ENCODE measurements around the gene PUS7L. TPM values are rescaled to one million over a fixed set of nuclear protein-coding genes. Genes with fewer than 3 reads are reported as not detected.

Gene PUS7L
- polyA plus RNA-seq, 3 donors, result 1.6 to 14.5 (median 13.0) TPM

DNA sequence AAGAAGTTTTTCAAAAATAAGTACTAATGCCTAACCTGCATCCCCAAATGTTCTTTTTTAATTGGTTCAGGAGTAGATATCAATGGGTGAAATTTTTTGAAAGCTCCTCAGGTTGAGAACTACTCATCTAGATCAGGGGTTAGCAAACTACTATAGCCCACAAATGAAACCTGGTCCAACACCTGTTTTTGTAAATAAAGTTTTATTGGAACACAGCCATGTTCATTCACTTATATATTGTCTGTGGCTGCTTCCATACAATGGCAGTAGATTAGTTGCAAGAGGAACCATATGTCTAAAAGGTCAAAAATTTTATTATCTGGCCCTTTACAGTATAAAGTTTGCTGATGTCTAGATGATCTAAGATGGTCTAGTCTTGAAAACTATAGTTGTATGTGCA is 13.8 kb downstream of the PUS7L start:
- no peaks in the 10 kb centered on the region for H3K4me1 ChIP-seq (ENCODE audit: control insufficient read depth in 1 of 2, insufficient read depth in 2 of 2, low read length in 2 of 2)
- Mint-ChIP-seq H3K9me3 (no peaks in the 10 kb centered on the region), H3K36me3 (peaks cover 45 to 52% of the 10 kb centered on the region in 2 donors), H3K27ac (no peak overlapping the region), H3K4me3 (no peak overlapping the region), H3K27me3 (ENCODE audit: low read depth in 3 of 3) (peaks cover 0 to 3% (median 2%) of the 10 kb centered on the region in 3 donors), H3K4me1 (no peaks in the 10 kb centered on the region)
- H3K79me2 ChIP-seq (ENCODE audit: insufficient read depth, low read length), result no peaks in the 10 kb centered on the region
- H3K27me3 ChIP-seq (ENCODE audit: control insufficient read depth in 2 of 2, insufficient read depth in 2 of 2, low read length in 2 of 2), result no peaks in the 10 kb centered on the region
- intact Hi-C loops (cut with micrococcal nuclease), result no loop called here
- TF ChIP-seq, protein P1, sequence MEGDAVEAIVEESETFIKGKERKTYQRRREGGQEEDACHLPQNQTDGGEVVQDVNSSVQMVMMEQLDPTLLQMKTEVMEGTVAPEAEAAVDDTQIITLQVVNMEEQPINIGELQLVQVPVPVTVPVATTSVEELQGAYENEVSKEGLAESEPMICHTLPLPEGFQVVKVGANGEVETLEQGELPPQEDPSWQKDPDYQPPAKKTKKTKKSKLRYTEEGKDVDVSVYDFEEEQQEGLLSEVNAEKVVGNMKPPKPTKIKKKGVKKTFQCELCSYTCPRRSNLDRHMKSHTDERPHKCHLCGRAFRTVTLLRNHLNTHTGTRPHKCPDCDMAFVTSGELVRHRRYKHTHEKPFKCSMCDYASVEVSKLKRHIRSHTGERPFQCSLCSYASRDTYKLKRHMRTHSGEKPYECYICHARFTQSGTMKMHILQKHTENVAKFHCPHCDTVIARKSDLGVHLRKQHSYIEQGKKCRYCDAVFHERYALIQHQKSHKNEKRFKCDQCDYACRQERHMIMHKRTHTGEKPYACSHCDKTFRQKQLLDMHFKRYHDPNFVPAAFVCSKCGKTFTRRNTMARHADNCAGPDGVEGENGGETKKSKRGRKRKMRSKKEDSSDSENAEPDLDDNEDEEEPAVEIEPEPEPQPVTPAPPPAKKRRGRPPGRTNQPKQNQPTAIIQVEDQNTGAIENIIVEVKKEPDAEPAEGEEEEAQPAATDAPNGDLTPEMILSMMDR (IDR thresholded peaks at IDR 0.05), result no peak
- H3K36me3 ChIP-seq (replicated peaks in 1 of 2; ENCODE audit: control insufficient read depth in 1 of 2, insufficient read depth in 2 of 2, low read length in 2 of 2), result peaks cover 15 to 53% of the 10 kb centered on the region in 2 donors
- H3K4me2 ChIP-seq (replicated peaks; ENCODE audit: extremely low read depth, low read length, poor library complexity, severe bottlenecking), result no peak overlapping the region
- DNase-seq, result no peak
- no peak overlapping the region for H3K4me3 ChIP-seq (replicated peaks in 1 of 3; ENCODE audit: low read depth in 2 of 3, low read length in 3 of 3)
- H4K20me1 ChIP-seq (ENCODE audit: insufficient read depth, low read length), result no peaks in the 10 kb centered on the region
- H3K9ac ChIP-seq (ENCODE audit: insufficient read depth, low read length, poor library complexity, severe bottlenecking), result no peak overlapping the region
- H3K27ac ChIP-seq (ENCODE audit: low read depth in 1 of 2, low read length in 2 of 2), result no peak overlapping the region
- no peaks in the 10 kb centered on the region for H3K9me3 ChIP-seq (replicated peaks in 1 of 2; ENCODE audit: control insufficient read depth in 1 of 2, insufficient read depth in 1 of 2, low read length in 2 of 2)
- no peak overlapping the region for H2AFZ ChIP-seq (ENCODE audit: insufficient read depth, low read depth, low read length, poor library complexity, severe bottlenecking)

DNA sequence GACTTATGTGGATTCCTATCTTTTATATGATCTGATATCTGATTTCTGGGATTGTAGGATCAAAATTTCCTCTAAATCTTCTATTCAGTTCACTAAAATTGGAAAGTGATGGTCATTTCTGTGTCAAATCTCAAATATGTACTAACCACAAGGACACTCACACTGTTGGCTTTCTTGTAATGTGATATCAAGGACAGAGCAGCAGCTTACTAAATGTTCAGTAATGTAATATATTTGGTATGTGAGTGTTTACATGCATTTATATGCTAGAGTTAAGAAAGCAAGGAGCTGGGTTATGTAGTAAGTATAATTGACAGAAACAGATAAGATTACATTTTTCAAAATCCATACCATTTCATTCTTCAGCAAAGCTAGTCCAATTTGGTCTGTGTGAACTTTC is 16.5 kb downstream of the PUS7L start:
- Mint-ChIP-seq H3K36me3 (peaks cover 59 to 64% of the 10 kb centered on the region in 2 donors), H3K9me3 (no peaks in the 10 kb centered on the region), H3K27me3 (ENCODE audit: low read depth in 3 of 3) (peaks cover 0 to 2% (median 0%) of the 10 kb centered on the region in 3 donors), H3K27ac (no peak overlapping the region), H3K4me3 (no peak overlapping the region), H3K4me1 (no peaks in the 10 kb centered on the region)
- DNase-seq, result no peak
- Histone ChIP-seq H3K9ac (ENCODE audit: insufficient read depth, low read length, poor library complexity, severe bottlenecking) (no peak overlapping the region), H3K27ac (ENCODE audit: low read depth in 1 of 2, low read length in 2 of 2) (no peak overlapping the region), H3K4me3 (replicated peaks in 1 of 3; ENCODE audit: low read depth in 2 of 3, low read length in 3 of 3) (no peak overlapping the region), H3K79me2 (ENCODE audit: insufficient read depth, low read length) (no peaks in the 10 kb centered on the region), H3K27me3 (ENCODE audit: control insufficient read depth in 2 of 2, insufficient read depth in 2 of 2, low read length in 2 of 2) (no peaks in the 10 kb centered on the region), H3K9me3 (replicated peaks in 1 of 2; ENCODE audit: control insufficient read depth in 1 of 2, insufficient read depth in 1 of 2, low read length in 2 of 2) (no peaks in the 10 kb centered on the region), H4K20me1 (ENCODE audit: insufficient read depth, low read length) (no peaks in the 10 kb centered on the region), H3K4me1 (ENCODE audit: control insufficient read depth in 1 of 2, insufficient read depth in 2 of 2, low read length in 2 of 2) (no peaks in the 10 kb centered on the region), H2AFZ (ENCODE audit: insufficient read depth, low read depth, low read length, poor library complexity, severe bottlenecking) (no peak overlapping the region), H3K36me3 (replicated peaks in 1 of 2; ENCODE audit: control insufficient read depth in 1 of 2, insufficient read depth in 2 of 2, low read length in 2 of 2) (peaks cover 27 to 74% of the 10 kb centered on the region in 2 donors), H3K4me2 (replicated peaks; ENCODE audit: extremely low read depth, low read length, poor library complexity, severe bottlenecking) (no peak overlapping the region)
- TF ChIP-seq, protein P1 (IDR thresholded peaks at IDR 0.05), result no peak
- intact Hi-C loops (cut with micrococcal nuclease), result no loop called here
